Osteoblast (primary cell): ENCODE data around the gene NATD1. TPM values are rescaled to one million over a fixed set of nuclear protein-coding genes. Genes with fewer than 3 reads are reported as not detected.

ENCODE experiments used
- DNase-seq: peaks from one replicate; pipeline ENCODE4 v3.0.0; 2011; ENCODE audit warnings: low spot score, mixed read lengths; ENCODE audit not compliant: insufficient read length; ENCODE audit errors: missing footprints
- H2AFZ ChIP-seq: 2 replicates; pipeline ENCODE4 v1.6.0; 2011; ENCODE audit warnings: mild to moderate bottlenecking, low read length
- H3K27ac ChIP-seq: 2 replicates; pipeline ENCODE4 v1.5.1; 2011; ENCODE audit warnings: mild to moderate bottlenecking, low read depth, low read length, moderate library complexity
- H3K27me3 ChIP-seq: 2 replicates; pipeline ENCODE4 v1.6.0; 2012; ENCODE audit warnings: mild to moderate bottlenecking, control low read depth, inconsistent platforms, low read length, moderate library complexity; ENCODE audit not compliant: insufficient read depth
- H3K36me3 ChIP-seq: 2 replicates; pipeline ENCODE4 v1.5.1; 2011; ENCODE audit warnings: mild to moderate bottlenecking, low read length, control low read depth, moderate library complexity; ENCODE audit not compliant: insufficient read depth
- H3K4me1 ChIP-seq: 2 replicates; pipeline ENCODE4 v1.5.1; 2011; ENCODE audit warnings: mild to moderate bottlenecking, low read length, control low read depth, moderate library complexity; ENCODE audit not compliant: insufficient read depth
- H3K4me2 ChIP-seq: 2 replicates; pipeline ENCODE4 v1.6.0; 2011; ENCODE audit warnings: mild to moderate bottlenecking, low read length; ENCODE audit not compliant: insufficient read depth
- H3K4me3 ChIP-seq: fragments of 200-600 bp; sonication (generic); 3 replicates; pipeline ENCODE4 v1.5.1; 2012; ENCODE audit warnings: mild to moderate bottlenecking, low read length, inconsistent platforms; ENCODE audit not compliant: insufficient read depth
- H3K79me2 ChIP-seq: 2 replicates; pipeline ENCODE4 v1.6.0; 2012; ENCODE audit warnings: mild to moderate bottlenecking, low read length, control low read depth, inconsistent platforms; ENCODE audit not compliant: insufficient read depth
- H3K9me3 ChIP-seq: 2 replicates; pipeline ENCODE4 v1.5.1; 2011; ENCODE audit warnings: low read depth, low read length, control low read depth
- H4K20me1 ChIP-seq: 2 replicates; pipeline ENCODE4 v1.6.0; 2012; ENCODE audit warnings: mild to moderate bottlenecking, low read length, control low read depth; ENCODE audit not compliant: insufficient read depth
- CTCF ChIP-seq: IDR thresholded peaks from 2 replicates; pipeline ENCODE4 v1.5.1; 2011; ENCODE audit warnings: mild to moderate bottlenecking, low read depth, low read length, moderate library complexity; ENCODE audit errors: extremely low read depth
- total RNA-seq: library from RNA; depleted of rRNA; stranded (reverse); fragments of >200 nt; gene quantifications from 2 replicates; pipeline ENCODE4 v1.2.3, GENCODE V29; 2012

NATD1 gene
- total RNA-seq, 1 donor: 15.2 TPM

DNA sequence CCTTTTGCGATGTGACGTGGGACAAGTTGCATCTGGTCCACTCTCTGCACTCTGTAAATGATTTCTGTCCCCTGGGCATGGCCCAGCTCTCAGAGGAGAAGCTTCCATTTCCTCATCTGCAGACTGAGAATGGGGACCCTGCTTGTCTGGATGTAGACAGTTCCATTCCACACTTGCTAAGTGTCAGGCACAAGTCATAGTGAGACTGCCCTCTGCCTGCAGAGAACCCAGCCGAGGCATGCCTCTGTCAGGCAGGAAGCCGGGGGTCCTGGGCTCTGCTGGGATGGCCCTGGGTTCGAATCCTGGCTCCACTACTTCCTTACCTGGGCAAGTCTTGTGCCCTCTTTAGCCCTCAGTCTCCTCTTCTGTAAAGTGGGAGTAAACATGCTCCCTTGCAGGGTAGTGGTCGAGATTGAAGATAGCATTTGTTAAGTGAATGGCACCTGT is 35.4 kb upstream of the NATD1 start:
- H3K79me2 ChIP-seq: peaks cover 89% of the 10 kb centered on the region
- DNase-seq: peak; percentile 84
- H3K4me3 ChIP-seq: peak overlapping the region; percentile 86
- no peak overlapping the region for H2AFZ ChIP-seq
- no peaks in the 10 kb centered on the region for H3K27me3 ChIP-seq
- peaks cover 34% of the 10 kb centered on the region for H3K36me3 ChIP-seq
- H4K20me1 ChIP-seq: peaks cover 77% of the 10 kb centered on the region
- H3K4me2 ChIP-seq: peak overlapping the region; percentile 97
- no peaks in the 10 kb centered on the region for H3K9me3 ChIP-seq
- H3K27ac ChIP-seq: peak overlapping the region; percentile 99
- TF ChIP-seq CTCF: no peak
- H3K4me1 ChIP-seq: peaks cover 40% of the 10 kb centered on the region

DNA sequence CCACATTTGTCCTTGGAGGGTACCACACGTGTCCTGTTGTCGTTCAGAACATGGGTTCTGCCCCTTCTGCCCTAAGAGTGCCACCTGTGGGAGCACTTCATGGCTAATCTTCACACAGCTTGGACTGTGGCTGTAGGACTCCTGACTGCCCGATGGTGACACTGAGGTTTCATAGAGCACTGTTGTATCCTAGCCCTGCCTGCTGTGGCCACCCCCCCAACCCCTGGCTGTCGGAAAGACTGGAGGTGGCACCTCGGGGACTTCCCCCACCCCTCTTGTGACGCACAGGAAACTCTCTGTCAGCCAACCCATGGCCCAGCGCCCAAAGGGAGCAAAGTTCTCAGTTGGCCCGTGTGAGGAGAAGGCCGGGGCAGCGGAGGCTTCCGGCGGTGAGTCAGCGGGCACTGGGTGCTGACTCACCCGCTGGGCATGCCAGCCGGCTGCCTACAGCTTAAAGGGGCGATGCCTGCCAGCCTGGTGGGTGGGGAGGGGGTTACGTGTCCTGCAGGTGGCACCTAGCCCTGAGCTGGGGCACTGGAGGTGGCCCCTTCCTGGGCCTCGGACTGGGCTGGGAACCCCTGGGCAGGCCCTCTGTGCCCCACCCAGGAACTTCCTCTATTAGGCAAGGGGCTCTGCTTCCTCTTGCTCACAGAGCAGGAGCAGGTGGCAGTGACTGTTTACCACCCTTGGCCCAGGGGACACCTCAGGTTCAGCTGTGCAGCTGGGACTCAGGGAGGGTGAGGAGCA is 34.7 kb upstream of the NATD1 start:
- H3K4me3 ChIP-seq: peak overlapping the region; percentile 86
- H3K4me2 ChIP-seq: peak overlapping the region; percentile 97
- H3K79me2 ChIP-seq: peaks cover 82% of the 10 kb centered on the region
- no peak for TF ChIP-seq CTCF
- peaks cover 27% of the 10 kb centered on the region for H3K36me3 ChIP-seq
- H3K27ac ChIP-seq: peak overlapping the region; percentile 99
- peaks cover 48% of the 10 kb centered on the region for H3K4me1 ChIP-seq
- DNase-seq: peak; percentile 98
- H2AFZ ChIP-seq: no peak overlapping the region
- H3K27me3 ChIP-seq: no peaks in the 10 kb centered on the region
- H4K20me1 ChIP-seq: peaks cover 70% of the 10 kb centered on the region
- H3K9me3 ChIP-seq: no peaks in the 10 kb centered on the region

- no peaks in the 10 kb centered on the region for H3K27me3 ChIP-seq
- peaks cover 21% of the 10 kb centered on the region for H3K36me3 ChIP-seq
- no peak for TF ChIP-seq CTCF
- DNase-seq: peak; percentile 80
- H3K4me2 ChIP-seq: peak overlapping the region; percentile 97
- peaks cover 53% of the 10 kb centered on the region for H3K4me1 ChIP-seq
- no peak overlapping the region for H2AFZ ChIP-seq
- H3K79me2 ChIP-seq: peaks cover 74% of the 10 kb centered on the region
- H4K20me1 ChIP-seq: peaks cover 66% of the 10 kb centered on the region
- H3K27ac ChIP-seq: peak overlapping the region; percentile 99
- H3K9me3 ChIP-seq: no peaks in the 10 kb centered on the region
- peak overlapping the region; percentile 86 for H3K4me3 ChIP-seq
These were observed 33.9 kb upstream of the NATD1 start for GRCh38 chr17:21286909-21287702.
